ENCODE measurements around the gene RAE1.

DNA sequence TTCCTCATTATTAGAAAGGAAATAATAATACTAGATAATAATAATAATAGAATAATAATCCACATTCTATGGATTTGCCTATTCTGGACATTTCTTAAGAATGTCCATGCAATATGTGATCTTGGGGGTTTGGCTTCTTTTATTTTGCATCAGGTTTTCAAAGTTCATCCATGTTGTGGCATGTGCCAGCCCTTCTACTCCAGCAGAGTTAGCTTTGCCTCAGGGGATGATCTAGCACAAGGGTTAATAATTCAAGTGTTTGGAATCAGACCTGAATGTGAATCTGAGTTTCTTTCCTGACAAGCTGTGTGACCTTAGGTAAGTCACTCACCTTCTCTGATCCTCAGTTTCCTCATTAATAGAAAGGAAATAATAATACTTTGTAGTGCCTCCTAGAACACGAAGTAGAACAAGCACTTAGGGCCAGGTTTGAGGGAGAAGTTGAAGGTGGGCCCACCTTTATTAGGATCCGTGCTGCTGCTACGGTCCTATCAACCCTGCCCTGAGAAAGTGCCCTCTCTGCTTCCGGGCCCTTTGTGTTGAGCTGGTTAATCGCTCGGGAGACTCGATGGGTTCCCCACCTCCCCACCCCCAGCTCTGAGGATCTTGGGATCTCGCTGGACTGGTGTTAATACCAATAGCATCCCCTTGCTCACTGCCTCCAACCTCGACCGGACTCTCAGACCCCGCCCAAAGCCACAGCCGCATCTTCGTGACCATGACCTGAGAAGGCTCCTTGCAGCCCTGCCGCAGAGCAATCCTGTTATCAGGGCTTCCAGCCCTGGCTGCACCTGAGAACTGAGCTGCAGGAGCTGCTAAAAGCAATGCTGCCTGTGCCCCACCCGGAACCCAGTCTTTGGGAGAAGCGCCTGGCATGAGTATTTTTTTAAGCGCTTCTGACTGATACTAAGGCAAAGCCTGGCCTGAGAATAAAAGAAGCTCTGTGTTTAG, 67.0 kb downstream of the RAE1 start:
- TF ChIP-seq, protein P1, sequence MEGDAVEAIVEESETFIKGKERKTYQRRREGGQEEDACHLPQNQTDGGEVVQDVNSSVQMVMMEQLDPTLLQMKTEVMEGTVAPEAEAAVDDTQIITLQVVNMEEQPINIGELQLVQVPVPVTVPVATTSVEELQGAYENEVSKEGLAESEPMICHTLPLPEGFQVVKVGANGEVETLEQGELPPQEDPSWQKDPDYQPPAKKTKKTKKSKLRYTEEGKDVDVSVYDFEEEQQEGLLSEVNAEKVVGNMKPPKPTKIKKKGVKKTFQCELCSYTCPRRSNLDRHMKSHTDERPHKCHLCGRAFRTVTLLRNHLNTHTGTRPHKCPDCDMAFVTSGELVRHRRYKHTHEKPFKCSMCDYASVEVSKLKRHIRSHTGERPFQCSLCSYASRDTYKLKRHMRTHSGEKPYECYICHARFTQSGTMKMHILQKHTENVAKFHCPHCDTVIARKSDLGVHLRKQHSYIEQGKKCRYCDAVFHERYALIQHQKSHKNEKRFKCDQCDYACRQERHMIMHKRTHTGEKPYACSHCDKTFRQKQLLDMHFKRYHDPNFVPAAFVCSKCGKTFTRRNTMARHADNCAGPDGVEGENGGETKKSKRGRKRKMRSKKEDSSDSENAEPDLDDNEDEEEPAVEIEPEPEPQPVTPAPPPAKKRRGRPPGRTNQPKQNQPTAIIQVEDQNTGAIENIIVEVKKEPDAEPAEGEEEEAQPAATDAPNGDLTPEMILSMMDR (conservative IDR thresholded peaks at IDR 0.05 in 1 of 2, IDR thresholded peaks at IDR 0.05 in 1 of 2; ENCODE audit: low read depth in 1 of 2, low read length in 2 of 2) = no peak
- no peak for TF ChIP-seq EZH2 (IDR thresholded peaks at IDR 0.05; ENCODE audit: low read length, missing control alignments)

Measured in fibroblast of lung (primary cell).